Neutrophil (primary cell): ENCODE data around the gene A3GALT2.

Experiments
- H3K27ac ChIP-seq: fragments of 200-600 bp; sonication (generic); 2 replicates; pipeline ENCODE4 v1.5.1; 2016; ENCODE audit warnings: mild to moderate bottlenecking, moderate library complexity
- H3K27me3 ChIP-seq: fragments of 200-600 bp; sonication (generic); 2 replicates; pipeline ENCODE4 v1.6.0; 2016; ENCODE audit warnings: mild to moderate bottlenecking
- H3K36me3 ChIP-seq: fragments of 200-600 bp; sonication (generic); 2 replicates; pipeline ENCODE4 v1.5.1; 2017
- H3K4me1 ChIP-seq, 2 experiments: fragments of 200-600 bp in 1 of 2; sonication (generic) in 1 of 2; 1 replicate in 1 of 2; 2 replicates in 1 of 2; pipeline versions ENCODE4 v1.5.1 to v1.6.1; 2013 to 2016; ENCODE audit warnings: low read depth in 1 of 2, low read length in 1 of 2, mild to moderate bottlenecking in 1 of 2, moderate library complexity in 1 of 2; ENCODE audit not compliant: control insufficient read depth in 1 of 2, insufficient read depth in 1 of 2
- H3K4me3 ChIP-seq, 2 experiments: fragments of 200-600 bp in 1 of 2; sonication (generic) in 1 of 2; 1 replicate in 1 of 2; 2 replicates in 1 of 2; pipeline ENCODE4 v1.5.1; 2013 to 2016; ENCODE audit warnings: low read depth in 1 of 2, low read length in 1 of 2, mild to moderate bottlenecking in 1 of 2, moderate library complexity in 1 of 2
- H3K9me3 ChIP-seq: fragments of 200-600 bp; sonication (generic); 2 replicates; pipeline ENCODE4 v1.5.1; 2016
- TF ChIP-seq, protein P1 (sequence below): fragments of 200-600 bp; sonication (generic); IDR thresholded peaks from 2 replicates; pipeline ENCODE4 v1.5.1; 2016; ENCODE audit warnings: antibody characterized with exemption

A3GALT2 gene

DNA sequence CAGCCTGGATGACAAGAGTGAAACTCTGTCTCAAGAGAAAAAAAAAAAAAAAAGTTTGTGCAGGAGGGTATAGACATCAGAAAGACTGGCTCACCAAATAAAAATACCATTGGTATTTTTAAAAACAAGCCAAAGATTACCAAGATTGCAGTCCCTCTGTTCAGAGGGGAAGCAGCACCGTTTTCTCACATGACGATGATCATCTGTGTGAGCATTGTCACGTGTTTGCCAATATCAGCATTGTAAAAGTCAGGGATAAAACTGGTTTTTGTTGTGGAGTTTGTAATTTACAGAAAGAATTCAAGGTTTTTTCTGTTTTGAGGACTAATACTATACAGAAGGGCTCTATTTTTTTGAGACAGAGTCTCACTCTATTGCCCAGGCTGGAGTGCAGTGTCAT is 38.1 kb downstream of the A3GALT2 start:
- Histone ChIP-seq H3K36me3 (peaks cover 83% of the 10 kb centered on the region), H3K4me3 (no peak overlapping the region), H3K4me1 (no peaks in the 10 kb centered on the region), H3K27me3 (no peaks in the 10 kb centered on the region), H3K27ac (no peak overlapping the region), H3K9me3 (no peaks in the 10 kb centered on the region)
- TF ChIP-seq, protein P1, sequence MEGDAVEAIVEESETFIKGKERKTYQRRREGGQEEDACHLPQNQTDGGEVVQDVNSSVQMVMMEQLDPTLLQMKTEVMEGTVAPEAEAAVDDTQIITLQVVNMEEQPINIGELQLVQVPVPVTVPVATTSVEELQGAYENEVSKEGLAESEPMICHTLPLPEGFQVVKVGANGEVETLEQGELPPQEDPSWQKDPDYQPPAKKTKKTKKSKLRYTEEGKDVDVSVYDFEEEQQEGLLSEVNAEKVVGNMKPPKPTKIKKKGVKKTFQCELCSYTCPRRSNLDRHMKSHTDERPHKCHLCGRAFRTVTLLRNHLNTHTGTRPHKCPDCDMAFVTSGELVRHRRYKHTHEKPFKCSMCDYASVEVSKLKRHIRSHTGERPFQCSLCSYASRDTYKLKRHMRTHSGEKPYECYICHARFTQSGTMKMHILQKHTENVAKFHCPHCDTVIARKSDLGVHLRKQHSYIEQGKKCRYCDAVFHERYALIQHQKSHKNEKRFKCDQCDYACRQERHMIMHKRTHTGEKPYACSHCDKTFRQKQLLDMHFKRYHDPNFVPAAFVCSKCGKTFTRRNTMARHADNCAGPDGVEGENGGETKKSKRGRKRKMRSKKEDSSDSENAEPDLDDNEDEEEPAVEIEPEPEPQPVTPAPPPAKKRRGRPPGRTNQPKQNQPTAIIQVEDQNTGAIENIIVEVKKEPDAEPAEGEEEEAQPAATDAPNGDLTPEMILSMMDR: no peak

DNA sequence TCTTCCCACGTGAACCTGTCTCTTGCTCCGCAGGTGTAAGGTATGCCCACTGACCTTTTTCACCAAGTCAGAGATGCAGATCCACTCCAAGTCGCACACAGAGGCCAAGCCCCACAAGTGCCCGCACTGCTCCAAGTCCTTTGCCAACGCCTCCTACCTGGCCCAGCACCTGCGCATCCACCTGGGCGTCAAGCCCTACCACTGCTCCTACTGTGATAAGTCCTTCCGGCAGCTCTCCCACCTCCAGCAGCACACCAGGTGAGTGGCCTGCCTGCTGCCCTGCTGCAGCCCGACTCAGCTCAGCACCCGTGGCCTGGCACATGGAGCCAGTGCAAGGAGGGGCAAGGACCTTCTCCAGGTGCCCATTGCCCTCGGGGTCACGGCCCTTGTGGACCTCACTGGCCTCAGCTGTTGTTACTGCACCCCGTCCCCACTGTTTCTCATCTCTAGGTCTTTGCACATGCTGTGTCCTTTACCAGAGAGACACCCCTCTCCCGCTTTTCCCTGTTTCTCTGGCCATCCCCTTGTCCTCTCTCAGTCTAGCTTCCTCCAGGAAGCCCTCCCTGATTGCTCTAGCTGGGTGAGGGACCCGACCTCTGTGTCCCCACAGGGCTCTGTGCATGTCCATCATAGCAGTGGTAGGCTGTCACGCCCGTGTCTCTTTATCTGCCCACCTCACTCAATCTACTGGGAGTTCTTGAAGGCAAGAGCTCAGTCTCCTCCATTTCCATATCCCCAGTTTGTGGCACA is 39.2 kb downstream of the A3GALT2 start:
- TF ChIP-seq, protein P1: no peak
- Histone ChIP-seq H3K9me3 (no peaks in the 10 kb centered on the region), H3K4me1 (no peaks in the 10 kb centered on the region), H3K27me3 (no peaks in the 10 kb centered on the region), H3K36me3 (peaks cover 83% of the 10 kb centered on the region), H3K4me3 (no peak overlapping the region), H3K27ac (no peak overlapping the region)

DNA sequence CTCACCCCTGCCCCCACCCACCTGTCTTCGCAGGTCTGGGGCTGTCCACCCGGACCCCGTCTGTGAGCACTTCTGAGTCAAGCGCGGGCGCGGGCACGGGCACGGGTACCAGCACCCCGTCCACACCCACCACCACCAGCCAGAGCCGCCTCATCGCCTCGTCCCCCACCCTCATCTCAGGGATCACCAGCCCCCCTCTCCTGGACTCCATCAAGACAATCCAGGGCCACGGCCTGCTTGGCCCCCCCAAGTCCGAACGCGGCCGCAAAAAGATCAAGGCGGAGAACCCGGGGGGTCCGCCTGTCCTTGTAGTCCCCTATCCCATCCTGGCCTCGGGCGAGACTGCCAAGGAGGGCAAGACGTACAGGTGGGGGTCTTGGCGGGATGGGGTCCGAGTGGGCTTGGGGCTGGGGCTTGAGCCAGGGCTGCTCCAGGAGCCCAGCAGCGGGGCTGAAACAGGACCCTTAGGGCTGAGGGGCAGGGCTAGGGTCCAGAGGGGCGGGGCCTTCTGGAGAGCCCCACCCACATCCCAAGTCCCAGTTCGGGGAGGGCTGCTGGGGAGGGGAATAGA is 40.7 kb downstream of the A3GALT2 start:
- no peaks in the 10 kb centered on the region for H3K9me3 ChIP-seq
- peaks cover 88% of the 10 kb centered on the region for H3K36me3 ChIP-seq
- H3K4me3 ChIP-seq: no peak overlapping the region
- TF ChIP-seq, protein P1: no peak
- no peaks in the 10 kb centered on the region for H3K27me3 ChIP-seq
- no peak overlapping the region for H3K27ac ChIP-seq
- H3K4me1 ChIP-seq: no peaks in the 10 kb centered on the region

- H3K4me1 ChIP-seq: no peaks in the 10 kb centered on the region
- peaks cover 71% of the 10 kb centered on the region for H3K36me3 ChIP-seq
- H3K27me3 ChIP-seq: no peaks in the 10 kb centered on the region
- no peaks in the 10 kb centered on the region for H3K9me3 ChIP-seq
- TF ChIP-seq, protein P1: no peak
- H3K4me3 ChIP-seq: no peak overlapping the region
- H3K27ac ChIP-seq: no peak overlapping the region
These were observed 43.3 kb downstream of the A3GALT2 start for GRCh38 chr1:33277488-33278084.

DNA sequence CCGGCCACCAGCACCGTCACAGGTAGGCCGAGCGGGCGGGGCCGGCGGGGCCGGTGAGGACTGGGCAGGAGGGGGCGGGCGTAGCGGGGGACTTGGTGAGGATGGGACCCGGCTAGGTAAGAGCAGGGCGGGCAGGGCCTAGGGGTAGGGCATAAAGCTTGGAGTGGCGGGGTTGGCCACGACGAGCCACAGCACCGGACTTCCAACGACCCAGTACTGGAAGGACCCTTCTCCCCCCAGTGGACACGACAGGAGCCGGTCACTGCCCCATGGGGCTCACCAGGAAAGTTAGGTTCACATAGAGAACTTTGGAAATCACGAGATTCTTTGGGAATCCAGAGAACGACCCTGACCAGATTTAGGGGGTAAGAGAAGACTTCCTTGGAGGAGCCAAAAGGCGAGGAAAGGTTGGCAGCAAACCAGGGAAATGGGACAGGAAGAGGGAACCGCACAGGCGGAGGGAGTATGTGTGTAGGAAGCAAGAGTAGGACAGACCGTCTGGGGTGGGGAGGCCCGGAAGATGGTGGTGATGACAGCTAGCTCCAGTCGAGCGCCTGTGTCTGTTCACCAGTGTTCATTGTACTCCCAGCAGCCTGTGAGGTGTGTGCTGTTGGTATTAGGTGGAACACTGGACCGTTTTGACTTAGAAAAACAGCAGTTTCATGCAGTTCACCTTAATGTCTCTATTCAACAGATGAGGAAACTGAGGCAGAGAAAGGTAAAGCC is 44.2 kb downstream of the A3GALT2 start:
- H3K27me3 ChIP-seq: no peaks in the 10 kb centered on the region
- H3K27ac ChIP-seq: no peak overlapping the region
- no peaks in the 10 kb centered on the region for H3K9me3 ChIP-seq
- no peak overlapping the region for H3K4me3 ChIP-seq
- H3K36me3 ChIP-seq: peaks cover 63% of the 10 kb centered on the region
- no peaks in the 10 kb centered on the region for H3K4me1 ChIP-seq
- TF ChIP-seq, protein P1: no peak
